DMS79 (cell line): ENCODE results near the gene TUBB2B.
"Not testable (repeated sequence)": the region's sequence is repeated elsewhere in the genome, so short reads cannot be mapped to it uniquely, and the experiment has no call there.

ENCODE experiments used
- DNase-seq: peaks from one replicate; lab custom pipeline; 2025; lab: John Stamatoyannopoulos, UW

Gene TUBB2B

DNA sequence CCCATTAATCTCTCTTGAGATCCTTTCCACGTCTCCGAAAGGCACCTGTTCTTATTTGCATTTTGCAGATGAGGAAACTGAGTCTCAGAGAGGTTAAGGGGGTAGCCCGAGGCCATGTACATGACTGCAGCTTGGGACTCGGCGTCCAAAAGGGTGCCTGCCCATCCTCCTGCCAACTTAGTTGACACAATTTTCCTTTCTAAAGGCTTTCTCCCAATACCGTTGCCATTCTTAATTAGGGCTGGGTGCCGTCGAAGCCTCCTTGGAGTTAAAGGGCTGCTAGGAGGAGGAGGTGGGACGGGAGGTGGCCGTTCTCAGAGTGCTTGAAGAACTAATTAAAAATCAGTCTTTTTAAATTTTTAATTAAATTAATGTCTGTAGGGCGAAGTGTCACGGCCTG lies 30.7 kb upstream of the TUBB2B start:
- no peak for DNase-seq

DNA sequence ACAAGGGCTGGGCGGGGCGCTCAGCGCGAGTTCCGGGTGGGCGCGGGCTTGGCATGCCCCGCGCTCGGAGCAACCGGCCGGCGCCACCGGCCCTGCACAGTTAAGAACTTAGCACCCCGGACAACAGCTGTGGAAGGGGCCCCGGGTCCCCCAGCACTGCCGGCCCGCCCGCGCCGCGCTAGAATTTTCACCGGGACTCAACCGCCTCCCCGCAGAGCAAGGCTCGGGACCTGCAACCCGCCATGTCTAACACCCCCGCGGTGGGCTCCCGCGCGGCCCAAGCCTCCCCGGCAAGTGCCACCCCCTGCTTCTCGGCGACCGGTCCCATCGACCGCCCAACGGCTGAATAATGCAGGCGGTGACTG lies 26.1 kb upstream of the TUBB2B start:
- DNase-seq: no peak

DNA sequence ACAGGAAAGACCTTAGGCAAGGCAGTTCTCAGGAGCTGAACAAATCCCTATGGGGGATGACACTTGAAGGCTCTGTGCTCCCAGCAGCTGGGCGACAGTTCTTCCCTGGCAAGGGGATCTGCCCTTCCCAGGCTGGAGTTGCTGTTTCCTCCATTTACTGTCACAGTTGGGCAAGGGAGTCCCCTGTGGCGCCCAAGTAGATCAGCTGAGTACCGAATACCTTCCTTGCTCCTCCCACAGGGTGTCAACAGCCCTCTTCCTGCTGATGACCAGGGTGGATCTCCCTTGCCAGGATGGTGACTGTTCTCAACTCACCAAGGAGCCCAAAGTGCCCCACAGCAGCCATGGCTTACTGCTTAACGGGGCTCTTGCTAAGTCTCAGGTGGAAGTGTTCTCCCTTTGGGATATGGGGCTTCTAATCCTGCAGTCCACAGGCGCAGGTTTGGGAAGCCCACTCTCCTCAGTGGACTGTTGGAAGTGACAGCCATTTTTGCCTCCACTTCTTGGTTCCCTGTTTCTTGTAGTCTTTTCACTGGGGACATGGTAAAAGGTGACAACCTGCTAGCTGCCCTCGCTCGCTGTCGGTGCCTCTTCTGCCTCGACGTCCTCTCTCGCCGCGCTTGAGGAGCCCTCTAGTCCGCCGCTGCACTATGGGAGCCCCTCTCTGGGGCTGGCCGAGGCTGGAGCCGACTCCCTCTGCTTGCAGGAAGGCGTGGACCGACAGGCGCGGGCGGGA lies 25.6 kb upstream of the TUBB2B start:
- no peak for DNase-seq

DNA sequence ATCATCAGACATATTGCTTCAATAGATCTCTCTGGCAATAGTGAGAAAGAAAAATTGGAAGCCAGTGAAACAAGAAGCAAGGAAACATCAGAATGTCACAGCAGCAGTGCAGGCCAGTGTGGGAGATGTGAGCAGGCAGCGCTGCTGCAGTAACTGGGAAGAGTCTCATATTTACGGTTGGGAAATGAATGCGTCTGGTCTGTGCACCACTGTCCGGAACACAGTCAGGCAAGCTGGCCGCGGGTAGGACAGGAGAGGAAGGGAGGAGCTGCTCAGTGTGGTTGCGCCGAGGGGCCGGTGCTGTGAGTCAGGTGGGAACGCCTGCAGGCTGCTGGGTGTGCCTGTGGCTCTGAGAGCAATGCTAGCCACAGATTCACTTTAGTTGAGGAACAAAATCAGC lies 24.9 kb upstream of the TUBB2B start:
- no peak for DNase-seq

DNA sequence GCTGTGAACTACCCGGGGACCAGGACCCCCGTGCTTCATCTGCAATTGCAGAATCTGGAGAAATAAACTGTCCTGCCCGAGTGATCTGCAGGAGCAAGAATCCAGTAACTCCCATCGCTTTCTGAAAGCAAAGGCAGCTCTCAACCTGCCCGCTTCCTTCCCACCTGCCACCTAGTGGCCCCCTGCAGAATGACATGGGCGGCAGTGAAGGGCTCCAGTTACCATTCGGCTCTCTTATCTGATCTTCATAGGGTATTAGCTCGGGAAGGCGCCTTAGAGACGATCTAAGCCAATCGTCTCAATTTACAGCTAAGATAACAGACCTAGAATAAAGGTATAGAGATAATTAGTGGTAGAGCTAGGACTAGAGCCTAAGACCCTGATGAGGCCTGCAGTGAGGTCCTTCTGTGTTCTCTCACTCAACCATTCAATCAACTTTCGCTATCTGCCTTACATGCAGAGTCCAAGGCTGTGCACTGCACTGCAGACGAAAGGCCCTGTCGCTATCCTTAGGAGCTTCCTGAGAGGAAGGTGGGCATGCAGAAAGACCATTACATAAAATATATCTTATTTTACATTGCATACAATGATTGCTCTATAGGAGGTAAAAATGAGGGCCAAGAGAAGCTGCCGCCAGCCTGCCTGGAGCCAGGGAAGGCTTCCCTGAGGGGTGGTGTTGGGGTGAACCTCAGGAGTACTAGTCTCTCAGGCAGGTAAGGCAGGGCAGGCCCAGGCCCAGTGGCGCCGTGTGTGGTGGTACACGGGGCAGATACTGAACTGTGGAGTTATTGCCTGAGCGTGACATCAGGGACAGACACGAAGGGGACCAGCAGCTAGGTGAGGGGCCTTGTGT lies 24.2 kb upstream of the TUBB2B start:
- peak; percentile 15 for DNase-seq

DNA sequence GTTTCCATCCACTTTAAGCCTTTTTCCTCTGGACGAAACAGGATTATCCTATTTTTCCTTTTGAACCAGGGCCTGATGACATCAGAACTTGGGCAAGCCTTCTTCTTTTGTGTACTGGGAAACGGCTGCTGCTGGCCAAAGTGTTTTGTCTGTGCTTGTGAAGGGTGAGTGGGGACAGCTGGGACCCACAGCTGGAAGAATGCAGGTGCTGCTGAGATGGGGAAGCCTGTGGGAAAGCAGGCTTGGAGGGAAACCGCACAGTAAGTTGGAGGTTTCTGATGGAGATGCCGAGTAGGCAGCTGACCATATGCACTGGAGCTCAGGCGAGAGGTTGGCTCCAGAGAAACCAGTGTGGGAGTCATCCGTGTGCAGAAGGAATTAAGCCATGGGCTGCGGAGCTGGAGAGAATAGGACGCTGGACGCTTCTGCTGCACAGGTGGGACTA lies 22.8 kb upstream of the TUBB2B start:
- DNase-seq: no peak

DNA sequence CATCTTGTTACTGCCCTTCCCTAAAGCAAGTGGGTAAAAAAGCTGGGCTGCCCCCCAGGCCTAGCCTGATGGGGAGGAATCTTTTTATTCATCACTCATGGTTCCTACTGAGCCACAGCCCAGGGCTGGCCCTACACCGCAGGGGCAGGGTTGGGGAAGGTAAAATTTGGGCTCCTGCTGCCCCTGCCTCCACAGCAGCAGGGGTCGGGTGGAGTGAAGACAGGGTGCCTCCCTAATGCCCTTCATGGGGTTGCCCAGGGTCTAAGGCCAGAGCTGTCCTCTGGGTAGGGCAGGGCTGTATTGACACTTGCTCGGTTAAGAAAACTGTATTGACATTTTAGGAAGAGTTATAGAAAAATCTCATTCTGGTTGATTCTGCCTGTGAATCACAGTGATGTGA lies 22.4 kb upstream of the TUBB2B start:
- DNase-seq: no peak

DNA sequence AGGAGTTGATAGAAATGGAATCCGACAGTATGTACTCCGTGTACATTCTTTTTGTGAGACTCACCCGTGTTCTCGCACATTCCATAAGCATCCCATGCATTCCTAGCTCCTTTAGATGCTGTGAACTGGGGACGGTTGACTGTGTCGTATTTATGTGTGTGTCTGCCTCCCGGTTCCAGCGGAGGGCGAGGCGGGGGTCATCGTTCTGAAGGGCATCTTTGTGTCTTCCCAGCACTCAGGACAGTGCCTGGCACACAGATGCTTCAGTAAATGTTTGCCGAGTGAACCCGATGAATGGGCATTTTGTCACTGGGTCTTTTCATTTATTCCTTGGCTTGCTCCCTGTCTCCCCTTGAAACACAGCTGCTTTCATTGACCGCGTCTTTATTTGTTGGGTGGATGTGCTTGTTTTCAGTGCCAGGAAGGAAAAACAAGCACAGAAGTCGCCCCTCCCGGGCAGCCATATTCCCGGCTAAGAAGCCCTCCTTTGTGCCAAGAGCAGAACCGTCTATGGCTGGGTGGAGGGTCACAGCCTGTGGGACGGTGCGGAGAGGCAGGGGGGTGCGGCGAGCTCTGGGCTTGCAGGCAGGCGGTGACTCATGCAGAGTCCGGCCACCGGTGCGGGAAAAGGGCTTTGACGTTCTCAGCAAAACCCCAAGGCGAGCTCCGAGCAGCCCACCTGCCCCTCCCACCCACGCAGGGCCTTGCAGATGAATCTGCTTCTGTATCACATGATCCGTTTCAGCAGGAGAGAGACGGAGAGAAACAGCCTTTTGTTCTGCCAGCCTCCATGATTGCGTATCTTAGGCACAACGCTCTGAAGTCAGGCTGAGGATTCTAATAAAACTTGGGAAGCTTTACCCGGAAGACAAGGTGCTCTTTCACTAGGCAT lies 20.0 kb upstream of the TUBB2B start:
- no peak for DNase-seq

DNA sequence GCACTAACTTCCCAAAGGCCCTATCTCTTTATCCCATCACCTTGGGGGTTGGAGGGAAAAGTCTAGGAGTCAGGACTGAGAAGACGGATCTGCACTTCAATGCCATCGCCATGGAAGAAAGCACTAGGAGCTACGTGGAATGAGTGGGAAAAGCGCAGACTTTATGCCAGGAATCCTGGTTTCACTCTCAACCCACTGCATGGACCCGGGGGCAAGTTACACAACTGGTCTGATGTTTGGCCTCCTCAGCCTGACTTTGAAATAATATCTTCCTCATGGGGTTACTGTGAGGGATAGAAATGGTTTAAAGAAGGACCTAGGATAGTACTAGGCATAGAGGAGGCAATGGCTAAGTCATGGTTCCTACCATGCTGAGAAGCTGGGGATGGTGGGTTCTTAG lies 17.8 kb upstream of the TUBB2B start:
- DNase-seq: no peak

DNA sequence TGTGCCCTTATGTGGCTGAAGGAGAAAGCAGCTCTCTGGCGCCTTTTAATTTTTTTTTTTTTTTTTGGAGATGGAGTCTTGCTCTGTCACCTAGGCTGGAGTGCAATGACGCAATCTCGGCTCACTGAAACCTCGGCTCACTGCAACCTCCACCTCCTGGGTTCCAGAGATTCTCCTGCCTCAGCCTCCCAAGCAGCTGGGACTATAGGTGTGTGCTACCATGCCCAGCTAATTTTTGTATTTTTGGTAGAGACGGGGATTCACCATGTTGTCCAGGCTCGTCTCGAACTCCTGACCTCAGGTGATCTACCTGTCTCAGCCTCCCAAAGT lies 17.3 kb upstream of the TUBB2B start:
- not testable (repeated sequence) for DNase-seq

DNA sequence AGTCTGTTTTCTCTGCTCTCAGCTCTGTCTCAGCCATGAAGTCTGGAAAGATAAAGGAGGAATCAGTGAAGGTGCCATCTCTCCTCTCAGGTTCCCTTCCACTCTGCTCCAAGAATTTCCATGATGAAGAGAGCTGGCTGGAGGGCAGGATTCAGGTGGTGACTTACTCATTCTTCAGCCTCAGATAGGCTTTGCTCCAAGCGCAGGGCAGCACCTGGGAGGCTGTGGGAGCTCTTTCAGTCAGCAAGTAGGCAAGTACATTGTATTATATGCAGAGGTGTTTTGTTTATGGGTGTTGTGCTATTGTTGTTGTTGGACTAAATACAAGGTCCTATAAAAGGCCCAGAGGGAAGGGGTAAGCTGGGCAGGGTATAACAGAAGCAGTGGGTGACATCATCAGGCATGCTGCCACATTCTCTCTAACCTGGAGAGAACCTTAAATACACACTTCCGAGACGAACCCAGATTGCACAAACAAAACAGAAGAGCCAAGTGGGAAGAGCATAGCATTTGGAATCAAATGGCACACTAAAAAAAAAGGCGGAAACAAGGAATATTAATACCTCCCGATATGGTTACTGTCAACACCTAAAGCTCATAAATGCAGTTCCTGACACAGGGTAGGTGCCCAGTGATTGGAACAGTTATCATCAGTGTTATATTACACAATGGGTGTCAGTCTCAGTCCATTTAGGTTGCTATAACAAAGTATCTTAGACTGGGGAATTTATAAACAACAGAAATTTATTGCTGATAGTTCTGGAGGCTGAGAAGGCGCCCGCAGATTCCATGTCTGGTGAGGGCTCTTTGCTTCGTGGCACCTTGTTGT lies 16.8 kb upstream of the TUBB2B start:
- DNase-seq: no peak

DNA sequence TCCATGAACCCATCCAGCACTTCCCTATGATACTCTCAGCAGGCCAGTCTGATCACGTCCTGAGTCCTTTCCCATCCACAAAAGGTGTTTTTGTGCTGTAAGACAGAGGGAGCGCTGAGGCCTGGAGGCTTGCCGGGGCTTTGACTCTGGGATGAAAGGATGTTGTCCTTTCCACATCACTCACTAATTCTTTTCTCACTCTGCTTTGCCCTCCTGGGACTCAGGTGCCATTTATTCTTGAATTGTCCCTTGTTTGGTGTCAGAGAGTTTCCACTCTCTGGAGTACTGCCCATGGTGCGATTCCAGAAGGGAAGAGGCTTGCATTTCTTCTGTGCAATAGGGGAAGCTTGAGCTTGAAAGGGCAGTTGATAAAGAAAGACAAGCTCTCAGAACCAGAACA lies 15.3 kb upstream of the TUBB2B start:
- DNase-seq: no peak

DNA sequence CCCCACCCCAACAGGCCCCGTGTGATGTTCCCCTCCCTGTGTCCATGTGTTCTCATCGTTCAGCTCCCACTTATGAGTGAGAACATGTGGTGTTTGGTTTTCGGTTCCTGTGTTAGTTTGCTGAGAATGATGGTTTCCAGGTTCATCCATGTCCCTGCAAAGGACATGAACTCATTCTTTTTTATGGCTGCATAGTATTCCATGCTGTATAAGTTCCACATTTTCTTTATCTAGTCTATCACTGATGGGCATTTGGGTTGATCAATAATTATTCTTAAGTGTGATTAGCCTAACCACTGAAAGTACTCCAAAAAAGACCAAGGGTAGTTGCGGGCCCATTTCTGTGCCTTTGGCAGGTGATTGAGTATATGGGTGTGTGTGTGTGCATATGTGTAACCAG lies 14.3 kb upstream of the TUBB2B start:
- DNase-seq: not testable (repeated sequence)

DNA sequence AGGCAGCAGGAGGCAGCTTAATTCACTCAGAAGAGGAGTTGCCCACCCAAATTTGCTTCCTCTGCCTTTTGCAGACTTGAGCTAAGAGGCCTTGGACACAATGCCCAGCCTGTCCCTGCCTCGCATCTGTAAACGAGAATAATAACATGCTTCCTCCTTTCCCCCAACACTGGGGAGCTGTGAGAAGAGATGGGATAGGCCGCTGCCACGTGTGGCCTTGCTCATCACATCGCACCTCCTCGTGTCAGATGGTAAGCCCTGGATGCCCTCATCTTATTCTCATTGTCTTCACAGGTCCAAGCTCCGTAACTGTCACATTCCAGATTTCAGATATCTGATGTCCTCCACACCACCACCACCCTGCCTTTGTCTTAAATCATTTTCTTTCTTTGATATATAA lies 13.1 kb upstream of the TUBB2B start:
- DNase-seq: no peak

DNA sequence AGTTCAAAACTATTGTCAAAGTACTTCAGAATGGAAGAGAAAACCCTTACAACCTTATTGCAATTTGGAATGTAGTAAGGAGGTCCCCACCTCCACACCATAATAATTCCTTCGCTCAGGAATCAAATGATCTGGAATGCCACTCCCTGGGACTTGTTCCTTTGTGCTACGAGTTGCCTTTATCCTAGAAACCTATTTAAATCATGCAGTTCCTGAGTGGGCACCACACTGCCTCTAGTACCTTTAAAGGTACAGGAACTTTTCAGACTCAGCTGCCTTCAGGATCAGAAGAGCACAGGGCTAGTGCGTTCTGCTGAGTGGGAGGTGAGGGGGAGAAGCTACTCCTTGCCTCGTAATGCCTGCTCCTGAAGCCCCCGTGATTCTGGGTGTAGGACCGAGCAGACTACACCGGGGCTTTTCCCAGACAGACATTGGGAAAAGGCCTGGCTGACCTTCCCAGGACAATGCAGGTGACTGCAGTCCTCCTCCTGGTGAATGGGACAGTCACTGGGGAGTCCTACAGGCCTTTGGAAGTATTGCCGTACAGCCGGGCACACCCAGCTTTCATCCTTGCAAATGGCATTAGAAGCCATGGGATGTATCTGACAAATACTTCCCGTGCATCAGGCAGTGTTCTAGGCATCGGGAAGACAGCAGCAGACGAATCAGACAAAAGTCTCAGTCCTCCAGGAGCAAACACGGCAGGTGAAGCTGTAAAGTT lies 11.8 kb upstream of the TUBB2B start:
- DNase-seq: no peak

DNA sequence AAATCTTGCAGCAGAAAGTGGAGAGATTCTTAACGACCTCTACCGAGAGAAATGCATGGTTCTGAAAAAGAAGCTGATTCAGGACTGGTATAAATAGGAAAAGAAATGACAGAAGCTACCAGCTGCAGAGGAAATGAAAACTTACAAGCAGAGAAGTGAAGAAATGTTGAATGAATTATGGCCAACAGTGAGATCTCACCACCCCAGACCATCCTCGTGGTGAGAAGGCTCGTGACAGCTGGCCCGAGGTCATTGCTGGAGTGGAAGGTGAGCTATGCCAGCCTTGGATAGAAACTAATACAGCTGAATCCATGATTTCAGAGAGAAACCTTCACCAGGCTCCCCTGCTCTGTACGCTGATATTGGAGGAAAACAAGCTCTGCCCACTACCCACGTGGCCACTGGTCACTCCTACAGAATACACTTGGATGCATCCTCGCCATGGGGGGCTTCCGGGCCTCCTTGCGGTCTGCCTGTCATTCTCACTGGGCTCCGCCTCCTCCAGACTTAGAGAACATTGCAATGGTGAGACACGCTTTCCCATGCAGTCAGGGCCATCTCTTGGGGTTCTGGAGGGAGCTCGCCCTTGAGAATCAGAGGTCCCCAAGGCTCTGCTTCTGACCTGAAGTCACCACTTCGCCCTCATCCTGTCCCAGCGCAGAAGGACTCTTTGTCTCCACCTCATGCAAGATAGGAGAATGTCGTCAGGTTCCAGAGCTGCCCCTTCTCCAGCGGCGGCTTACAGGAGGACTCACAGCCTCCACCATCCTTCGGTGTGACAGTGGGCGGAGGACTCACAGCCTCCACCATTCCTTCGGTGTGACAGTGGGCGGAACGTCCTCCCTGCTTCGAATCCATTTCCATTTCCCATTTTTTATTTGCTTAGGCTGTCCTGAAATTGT lies 10.6 kb upstream of the TUBB2B start:
- DNase-seq: no peak

DNA sequence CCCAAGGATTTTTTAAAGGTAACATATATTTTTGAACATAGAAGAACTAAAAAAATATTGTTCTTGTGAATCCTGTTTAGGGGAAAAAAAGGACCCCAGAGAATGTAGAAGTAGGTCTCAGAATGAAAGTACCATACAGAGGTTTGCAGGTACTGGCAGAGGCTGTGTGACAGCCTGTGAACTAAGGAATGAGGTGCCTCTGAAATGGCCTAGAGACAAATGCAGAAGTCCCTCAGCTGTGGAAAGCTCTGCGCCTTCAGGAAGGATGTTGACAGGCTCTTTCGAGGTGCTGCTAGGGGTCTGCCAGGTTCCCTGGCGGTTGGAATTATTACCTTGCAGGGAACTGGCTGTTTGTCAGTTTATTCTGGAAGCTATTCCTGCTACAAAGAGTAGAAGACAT lies 8.6 kb upstream of the TUBB2B start:
- no peak for DNase-seq

DNA sequence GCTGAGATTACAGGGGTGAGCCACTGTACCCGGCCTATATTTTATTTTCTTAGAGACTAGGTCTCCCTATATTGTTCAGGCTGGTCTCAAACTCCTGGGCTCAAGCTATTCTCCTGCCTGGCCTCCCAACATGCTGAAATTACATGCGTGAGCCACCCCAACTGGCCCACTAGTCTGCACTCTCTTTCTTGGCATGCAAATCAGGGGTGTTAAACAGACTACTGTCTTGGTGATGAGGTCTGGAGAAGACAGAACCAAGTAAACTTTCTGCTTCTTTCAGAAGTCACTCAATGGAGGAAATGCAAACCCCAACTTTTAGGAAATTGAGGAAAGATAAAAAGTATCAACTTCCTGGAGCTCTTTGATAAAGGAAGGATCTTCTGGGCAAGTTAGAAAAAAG lies 8.0 kb upstream of the TUBB2B start:
- DNase-seq: no peak

DNA sequence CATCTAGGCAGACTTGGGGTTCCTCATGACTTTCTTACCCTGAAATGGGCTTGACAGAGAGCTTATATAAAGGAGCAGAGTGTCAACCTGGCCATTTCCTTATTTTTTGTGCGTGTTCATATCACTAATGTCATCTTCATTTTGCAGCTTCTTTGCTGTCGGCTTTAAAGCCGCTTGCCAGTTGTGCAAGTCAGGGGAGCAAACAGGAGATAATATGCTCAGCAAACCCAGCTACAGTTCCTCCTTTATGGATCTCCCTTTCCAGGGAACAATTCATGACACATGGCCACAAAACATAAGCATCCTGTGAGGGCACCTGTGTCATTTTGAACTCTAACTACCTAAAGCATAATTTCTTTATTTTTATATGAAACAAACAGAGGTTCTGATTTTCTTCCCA lies 6.5 kb upstream of the TUBB2B start:
- DNase-seq: no peak

DNA sequence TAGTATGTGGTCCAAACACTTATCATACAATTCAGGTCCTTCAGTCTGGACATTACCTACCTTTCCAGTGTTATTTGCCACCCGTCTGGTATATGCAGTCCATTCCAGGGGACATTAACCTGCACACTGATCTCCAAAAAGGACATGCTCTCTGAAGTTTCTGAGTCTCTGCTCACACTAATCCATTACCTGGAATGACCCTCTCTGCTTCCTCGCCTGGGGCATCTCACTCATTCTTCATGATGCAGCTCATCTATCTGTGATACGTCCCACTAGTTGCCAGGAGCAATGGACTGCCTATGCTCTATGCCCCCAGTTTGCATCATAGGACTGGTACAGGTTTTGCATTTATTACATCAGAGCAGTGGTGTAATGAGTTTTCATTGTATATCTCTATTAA lies 5.9 kb upstream of the TUBB2B start:
- DNase-seq: no peak
